ENCODE measurements around the gene CAPN11.
A peak's percentile ranks its signal among the peaks of the same experiment; 100 is the strongest.

The CAPN11 gene

GRCh38 chr6:44172731-44173500, 14.3 kb downstream of the CAPN11 start (continued):
- TF ChIP-seq ZNF23 (tag by site-specific recombination; IDR thresholded peaks at IDR 0.05; ENCODE audit: borderline replicate concordance) (no peak), SP2 (tag by site-specific recombination; IDR thresholded peaks at IDR 0.05) (no peak), KLF10 (tag by site-specific recombination; IDR thresholded peaks at IDR 0.05) (peak; percentile 54; the same call in 1 of the 2 replicates), KLF9 (tag by site-specific recombination; IDR thresholded peaks at IDR 0.05; ENCODE audit: low read depth) (peak; percentile 68), ZNF518A (tag by site-specific recombination; conservative IDR thresholded peaks at IDR 0.05; ENCODE audit: low read depth) (no peak), SP3 (tag by site-specific recombination; IDR thresholded peaks at IDR 0.05) (peak; percentile 28; the same call in 1 of the 2 replicates), FEZF1 (tag by site-specific recombination; IDR thresholded peaks at IDR 0.05) (no peak), GLIS1 (tag by site-specific recombination; IDR thresholded peaks at IDR 0.05) (no peak)

GRCh38 chr6:44176130-44176761, 17.6 kb downstream of the CAPN11 start:
- no peaks in the 10 kb centered on the region for H3K9me3 ChIP-seq (ENCODE audit: control insufficient read depth, insufficient read depth, low read depth, low read length)
- H3K4me1 ChIP-seq (ENCODE audit: control insufficient read depth, insufficient read depth, low read length): no peaks in the 10 kb centered on the region
- H3K27ac ChIP-seq (ENCODE audit: extremely low read depth, low read depth, low read length): no peak overlapping the region
- no peaks in the 10 kb centered on the region for H3K36me3 ChIP-seq (ENCODE audit: control insufficient read depth in 2 of 2, insufficient read depth in 1 of 2, low read length in 2 of 2)
- POLR2A ChIA-PET: interaction anchor here (1.5 kb wide), 1 partner anchor 70 kb away, joined by 5 read pairs; the partner anchor contains the start of gene HSP90AB1
- H3K4me3 ChIP-seq (ENCODE audit: low read depth, low read length): no peak overlapping the region
- CTCF ChIA-PET: interaction anchor here (0.5 to 4.1 kb wide), 6 partner anchors 9 to 80 kb away, joined by 3 to 35 read pairs (median 4); no protein-coding TSS in a partner anchor
- TF ChIP-seq ZNF580 (tag by site-specific recombination; IDR thresholded peaks at IDR 0.05): no peak
- no peak for TF ChIP-seq PRDM10 (tag by site-specific recombination; IDR thresholded peaks at IDR 0.05)
- TF ChIP-seq ZBTB11 (tag by site-specific recombination; conservative IDR thresholded peaks at IDR 0.05; ENCODE audit: low read depth): no peak
- no peak for TF ChIP-seq PRDM6 (tag by site-specific recombination; IDR thresholded peaks at IDR 0.05)
- TF ChIP-seq ZNF704 (tag by site-specific recombination; IDR thresholded peaks at IDR 0.05): no peak
- no peak for TF ChIP-seq EGR2 (tag by site-specific recombination; IDR thresholded peaks at IDR 0.05; ENCODE audit: low read depth)
- no peak for TF ChIP-seq FEZF1 (tag by site-specific recombination; IDR thresholded peaks at IDR 0.05)
- TF ChIP-seq GLI2 (tag by site-specific recombination; IDR thresholded peaks at IDR 0.05; ENCODE audit: borderline replicate concordance, low read depth): no peak
- no peak for TF ChIP-seq REPIN1 (tag by site-specific recombination; IDR thresholded peaks at IDR 0.05; ENCODE audit: low read depth)
- TF ChIP-seq ZSCAN16 (tag by site-specific recombination; IDR thresholded peaks at IDR 0.05): no peak
- TF ChIP-seq ZNF791 (tag by site-specific recombination; IDR thresholded peaks at IDR 0.05): no peak
- no peak for TF ChIP-seq ZNF24 (tag by site-specific recombination; IDR thresholded peaks at IDR 0.05)

Data from HEK293 (cell line).